GM12875 (cell line): Measurements from ENCODE around the gene GYS2.
"Not testable (repeated sequence)": the region's sequence is repeated elsewhere in the genome, so short reads cannot be mapped to it uniquely, and the experiment has no call there.

Source experiments
- H3K4me3 ChIP-seq: one replicate; pipeline ENCODE4 v1.5.1; 2011; ENCODE audit warnings: low read depth, low read length, control low read depth
- TF ChIP-seq, protein P1 (sequence below): IDR thresholded peaks from 2 replicates; pipeline ENCODE4 v1.5.1; 2011; ENCODE audit warnings: low read depth, mild to moderate bottlenecking, control low read depth, inconsistent platforms, low read length, moderate library complexity, borderline replicate concordance; ENCODE audit not compliant: insufficient read depth

The GYS2 gene

DNA sequence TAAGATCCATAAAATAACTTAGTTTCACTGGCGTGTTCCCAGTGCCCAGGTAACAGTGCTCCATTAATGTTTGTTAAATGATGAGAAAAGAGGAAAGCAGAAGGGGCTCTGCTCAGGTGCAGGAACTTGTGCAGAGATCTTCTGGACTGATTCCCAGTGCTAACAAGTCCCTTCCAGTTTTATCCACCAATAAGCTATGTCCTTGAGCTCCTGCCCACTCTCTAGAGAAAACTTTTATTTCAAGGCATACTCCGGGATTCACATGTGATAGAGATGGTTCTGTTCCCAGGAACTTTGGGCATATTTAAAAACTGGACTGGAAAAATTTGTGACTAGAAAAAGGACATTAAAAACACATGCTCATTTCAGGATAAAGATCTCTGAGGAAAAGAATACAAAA, 1.9 kb downstream of the GYS2 start:
- H3K4me3 ChIP-seq, result no peak overlapping the region
- TF ChIP-seq, protein P1, sequence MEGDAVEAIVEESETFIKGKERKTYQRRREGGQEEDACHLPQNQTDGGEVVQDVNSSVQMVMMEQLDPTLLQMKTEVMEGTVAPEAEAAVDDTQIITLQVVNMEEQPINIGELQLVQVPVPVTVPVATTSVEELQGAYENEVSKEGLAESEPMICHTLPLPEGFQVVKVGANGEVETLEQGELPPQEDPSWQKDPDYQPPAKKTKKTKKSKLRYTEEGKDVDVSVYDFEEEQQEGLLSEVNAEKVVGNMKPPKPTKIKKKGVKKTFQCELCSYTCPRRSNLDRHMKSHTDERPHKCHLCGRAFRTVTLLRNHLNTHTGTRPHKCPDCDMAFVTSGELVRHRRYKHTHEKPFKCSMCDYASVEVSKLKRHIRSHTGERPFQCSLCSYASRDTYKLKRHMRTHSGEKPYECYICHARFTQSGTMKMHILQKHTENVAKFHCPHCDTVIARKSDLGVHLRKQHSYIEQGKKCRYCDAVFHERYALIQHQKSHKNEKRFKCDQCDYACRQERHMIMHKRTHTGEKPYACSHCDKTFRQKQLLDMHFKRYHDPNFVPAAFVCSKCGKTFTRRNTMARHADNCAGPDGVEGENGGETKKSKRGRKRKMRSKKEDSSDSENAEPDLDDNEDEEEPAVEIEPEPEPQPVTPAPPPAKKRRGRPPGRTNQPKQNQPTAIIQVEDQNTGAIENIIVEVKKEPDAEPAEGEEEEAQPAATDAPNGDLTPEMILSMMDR, result no peak

DNA sequence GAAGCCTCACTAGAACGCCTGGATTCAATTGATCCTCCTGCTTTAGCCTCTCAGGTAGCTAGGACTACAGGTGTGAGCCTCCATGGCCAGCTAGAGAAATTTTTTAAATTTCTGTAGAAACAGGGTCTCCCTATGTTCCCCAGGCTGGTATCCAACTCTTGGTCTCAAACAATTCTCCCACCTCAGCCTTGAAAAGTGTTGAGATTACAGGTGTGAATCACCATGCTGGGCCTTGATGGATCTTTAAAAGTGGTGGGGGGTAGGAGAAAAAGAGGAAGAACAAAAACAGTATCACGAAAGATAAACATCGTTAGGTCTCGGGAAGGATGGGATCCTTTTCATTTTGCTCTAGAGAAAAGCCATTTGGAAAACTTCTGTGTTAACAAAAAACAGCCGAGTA, 4.5 kb downstream of the GYS2 start:
- H3K4me3 ChIP-seq, result no peak overlapping the region
- TF ChIP-seq, protein P1, result no peak

DNA sequence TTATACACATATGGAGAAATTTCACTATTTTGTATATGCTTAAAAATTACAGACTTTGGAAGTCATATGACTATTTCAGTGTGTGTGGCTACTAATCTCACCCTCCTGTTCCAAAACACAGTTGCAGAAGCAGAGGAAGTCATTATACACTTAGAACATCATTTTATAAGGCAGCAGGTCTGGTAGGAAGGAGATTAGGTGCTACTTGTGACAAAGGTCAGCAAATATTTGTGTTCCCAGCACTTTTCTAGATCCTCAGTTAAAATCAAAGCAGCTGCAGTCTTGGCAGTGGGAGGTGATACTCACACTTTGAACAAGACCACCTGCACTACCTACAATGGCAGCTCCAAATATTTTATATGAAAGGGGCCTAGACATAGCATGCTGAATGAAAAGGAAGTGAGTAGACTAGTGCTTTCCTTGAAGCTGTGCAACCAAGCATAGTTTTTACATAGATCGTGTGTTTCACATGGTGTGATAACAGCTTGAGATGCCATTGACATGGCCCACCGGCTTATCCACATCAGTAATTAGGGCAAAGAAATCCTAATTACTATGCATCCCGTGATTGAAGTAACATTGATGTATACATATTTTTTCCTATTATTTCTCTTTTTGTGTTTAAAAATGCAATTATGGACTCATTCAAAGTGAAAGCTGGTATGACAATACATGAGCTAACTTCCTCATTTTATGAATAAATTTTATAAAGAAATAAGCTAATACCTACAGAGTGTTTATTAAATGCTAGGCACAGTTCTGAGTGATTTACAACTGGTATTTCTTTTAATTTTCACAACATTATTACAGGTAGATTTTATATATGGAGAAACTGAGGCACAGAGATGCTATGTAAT, 5.3 kb downstream of the GYS2 start:
- TF ChIP-seq, protein P1, result no peak
- no peak overlapping the region for H3K4me3 ChIP-seq

DNA sequence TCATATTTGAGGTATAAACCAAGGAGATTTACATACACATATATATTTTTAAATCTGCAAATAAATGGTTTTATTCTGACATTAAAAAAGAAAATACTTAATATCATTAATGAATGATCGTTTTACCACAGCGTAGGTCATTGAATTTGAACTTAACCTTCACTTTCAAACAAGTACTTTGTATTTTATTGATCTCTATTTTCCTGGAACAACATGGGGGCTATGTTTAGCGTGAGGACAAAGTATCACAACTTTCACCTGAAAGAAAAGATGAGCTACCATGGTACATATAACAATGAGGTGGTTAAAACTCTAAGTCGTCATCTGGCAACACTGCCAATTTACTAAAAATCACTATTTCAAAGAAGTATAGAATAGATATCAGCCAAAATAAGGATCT, 6.0 kb downstream of the GYS2 start:
- TF ChIP-seq, protein P1, result no peak

DNA sequence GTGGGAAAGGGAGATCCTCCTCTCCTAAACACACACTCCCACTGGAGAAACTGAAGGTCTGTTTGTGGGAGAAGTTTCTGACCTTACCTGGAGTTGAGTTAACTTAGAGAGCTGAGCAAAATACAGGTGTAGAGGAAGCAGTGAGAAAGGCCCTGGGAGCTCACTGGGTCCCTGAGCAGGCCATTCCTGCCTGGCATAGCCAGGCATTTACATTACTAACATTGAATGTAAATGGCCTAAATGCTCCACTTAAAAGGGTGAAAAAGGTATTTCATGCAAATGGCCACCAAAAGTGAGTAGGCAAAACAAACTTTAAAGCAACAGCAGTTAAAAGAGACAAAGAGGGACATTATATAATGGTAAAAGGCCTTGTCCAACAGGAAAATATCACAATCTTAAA, 9.3 kb downstream of the GYS2 start:
- H3K4me3 ChIP-seq, result not testable (repeated sequence)

More for the DNA sequence above, 6.0 kb downstream of the GYS2 start:
- H3K4me3 ChIP-seq, result no peak overlapping the region

DNA sequence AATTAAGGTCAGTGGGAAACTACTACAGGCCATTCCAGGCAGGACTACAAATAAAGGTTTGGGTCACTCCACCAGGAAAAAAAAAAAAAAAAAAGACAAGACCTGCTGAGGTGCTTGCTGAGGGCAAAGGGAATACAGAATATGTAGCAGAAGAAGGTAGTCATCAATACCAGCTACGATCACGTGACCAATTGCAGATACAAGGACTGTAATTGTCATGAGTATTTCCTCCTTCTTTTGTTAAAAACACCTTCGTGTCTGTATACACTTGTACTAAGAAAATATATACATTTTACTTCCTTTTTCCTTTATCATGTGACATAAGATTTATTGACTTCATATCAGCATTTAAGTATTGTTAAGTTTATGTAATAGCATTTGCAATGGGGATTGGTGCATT, 19.2 kb downstream of the GYS2 start:
- TF ChIP-seq, protein P1, result no peak
- no peak overlapping the region for H3K4me3 ChIP-seq

DNA sequence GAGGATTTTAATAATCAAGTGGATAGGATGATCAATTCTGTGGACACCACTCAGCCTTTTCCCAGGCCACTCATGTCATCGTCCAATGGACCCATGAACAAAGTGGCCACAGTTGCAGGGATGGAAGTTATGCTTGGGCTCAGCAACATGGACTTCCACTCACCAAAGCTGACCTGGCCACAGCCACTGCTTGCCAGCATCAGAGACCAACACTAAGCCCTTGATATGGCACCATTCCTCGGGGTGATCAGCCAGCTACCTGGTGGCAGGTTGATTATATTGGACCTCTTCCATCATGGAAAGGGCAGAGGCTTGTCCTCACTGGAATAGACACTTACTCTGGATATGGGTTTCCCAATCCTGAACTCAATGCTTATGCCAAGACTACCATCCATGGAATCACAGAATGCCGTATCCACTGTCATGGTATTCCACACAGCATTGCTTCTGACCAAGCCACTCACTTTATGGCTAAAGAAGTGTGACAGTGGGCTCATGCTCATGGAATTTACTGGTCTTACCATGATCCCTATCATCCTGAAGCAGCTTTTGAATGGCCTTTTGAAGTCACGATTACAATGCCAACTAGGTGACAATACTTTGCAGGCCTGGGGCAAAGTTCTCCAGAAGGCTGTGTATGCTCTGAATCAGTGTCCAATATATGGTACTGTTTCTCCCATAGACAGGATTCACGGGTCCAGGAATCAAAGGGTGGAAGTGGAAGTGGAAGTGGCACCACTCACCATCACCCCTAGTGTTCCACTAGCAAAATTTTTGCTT, 20.1 kb downstream of the GYS2 start:
- H3K4me3 ChIP-seq, result not testable (repeated sequence)

DNA sequence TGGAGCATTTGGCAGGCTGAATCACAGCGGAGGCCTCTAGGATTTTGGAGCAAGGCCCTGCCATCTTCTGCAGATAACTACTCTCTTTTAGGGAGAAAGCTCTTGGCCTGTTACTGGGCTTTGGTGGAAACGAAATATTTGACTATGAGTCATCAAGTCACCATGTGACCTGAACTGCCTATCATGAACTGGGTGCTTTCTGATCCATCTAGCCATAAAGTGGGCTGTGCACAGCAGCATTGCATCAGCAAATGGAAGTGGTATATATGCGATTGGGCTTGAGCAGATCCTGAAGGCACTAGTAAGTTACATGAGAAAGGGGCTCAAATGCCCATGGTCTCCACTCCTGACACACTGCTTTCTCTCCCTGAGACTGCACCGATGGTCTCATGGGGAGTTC, 21.1 kb downstream of the GYS2 start:
- H3K4me3 ChIP-seq, result no peak overlapping the region
- TF ChIP-seq, protein P1, result no peak
